GM12891 (cell line): ENCODE results near the gene ALK.

ENCODE experiments used
- POLR2A ChIP-seq: IDR thresholded peaks from 2 replicates; pipeline ENCODE4 v1.6.1; 2011; ENCODE audit warnings: low read depth, low read length, control low read depth
- POLR2AphosphoS5 ChIP-seq: IDR thresholded peaks from 2 replicates; pipeline ENCODE4 v1.6.1; 2011; ENCODE audit warnings: low read depth, low read length, control low read depth

- TF ChIP-seq POLR2A (no peak), POLR2AphosphoS5 (no peak)
These were observed 702.7 kb downstream of the ALK start for GRCh38 chr2:29218550-29219125.
